HG02678 (cell line): ENCODE measurements around the gene ZMYND15.

Experiments
- ATAC-seq: cut with Tn5 transposase; IDR thresholded peaks from one replicate; pipeline ENCODE4 v1.9.1; 2021; ENCODE audit warnings: mild to moderate bottlenecking, moderate library complexity; ENCODE audit not compliant: unreplicated experiment

Gene ZMYND15

GRCh38 chr17:4715063-4715744, 24.4 kb upstream of the ZMYND15 start:
- no peak for ATAC-seq

GRCh38 chr17:4716081-4716480, 23.6 kb upstream of the ZMYND15 start:
- ATAC-seq: no peak

GRCh38 chr17:4717791-4718190, 21.8 kb upstream of the ZMYND15 start:
- no peak for ATAC-seq

- no peak for ATAC-seq
Observed at GRCh38 chr17:4718276-4718675, 21.4 kb upstream of the ZMYND15 start.

GRCh38 chr17:4719146-4719545, 20.5 kb upstream of the ZMYND15 start:
- ATAC-seq: no peak

- no peak for ATAC-seq
Observed at GRCh38 chr17:4719684-4720221, 19.9 kb upstream of the ZMYND15 start.

- no peak for ATAC-seq
Observed at GRCh38 chr17:4720787-4721186, 18.8 kb upstream of the ZMYND15 start.

- ATAC-seq: no peak
Observed at GRCh38 chr17:4721203-4722135, 18.2 kb upstream of the ZMYND15 start.

GRCh38 chr17:4722678-4723240, 16.9 kb upstream of the ZMYND15 start:
- ATAC-seq: no peak

GRCh38 chr17:4724650-4725049, 15.0 kb upstream of the ZMYND15 start:
- no peak for ATAC-seq

- ATAC-seq: no peak
Observed at GRCh38 chr17:4725646-4726310, 13.9 kb upstream of the ZMYND15 start.

GRCh38 chr17:4728124-4728523, 11.5 kb upstream of the ZMYND15 start:
- no peak for ATAC-seq

GRCh38 chr17:4733073-4733531, 6.5 kb upstream of the ZMYND15 start:
- ATAC-seq: no peak

- ATAC-seq: no peak
Observed at GRCh38 chr17:4734857-4735475, 4.7 kb upstream of the ZMYND15 start.

- ATAC-seq: no peak
Observed at GRCh38 chr17:4735876-4736651, 3.6 kb upstream of the ZMYND15 start.

GRCh38 chr17:4738136-4739121, 1.2 kb upstream of the ZMYND15 start:
- ATAC-seq: no peak

- ATAC-seq: no peak
Observed at GRCh38 chr17:4740025-4740351, 355 bp downstream of the ZMYND15 start.

- no peak for ATAC-seq
Observed at GRCh38 chr17:4740584-4740983, 951 bp downstream of the ZMYND15 start.

GRCh38 chr17:4741544-4741943, 1.9 kb downstream of the ZMYND15 start:
- no peak for ATAC-seq
